GM23338 (cell line): Measurements from ENCODE around the gene LTB4R. TPM values are rescaled to one million over a fixed set of nuclear protein-coding genes. Genes with fewer than 3 reads are reported as not detected.

ENCODE experiments used
- ATAC-seq: fragments of 200-7000 bp; cut with Tn5 transposase; 3 replicates; pipeline ENCODE4 v1.9.1; 2020
- DNase-seq: peaks from one replicate; pipeline ENCODE4 v3.0.0-alpha.2; 2015; ENCODE audit warnings: low spot score
- H2AFZ ChIP-seq: fragments of 200-600 bp; sonication (generic); 2 replicates; pipeline ENCODE4 v1.8.0; 2016; ENCODE audit warnings: antibody characterized with exemption, mild to moderate bottlenecking, moderate library complexity
- H3F3A ChIP-seq: fragments of 200-600 bp; sonication (generic); replicated peaks from 2 replicates; pipeline ENCODE4 v1.8.0; 2017; ENCODE audit warnings: antibody characterized with exemption, mixed run types, low read depth
- H3K27ac ChIP-seq: fragments of 200-600 bp; sonication (generic); 2 replicates; pipeline ENCODE4 v1.6.1; 2016; ENCODE audit warnings: low read depth
- H3K27me3 ChIP-seq: fragments of 200-600 bp; sonication (generic); 2 replicates; pipeline ENCODE4 v1.8.0; 2016; ENCODE audit warnings: mild to moderate bottlenecking, mixed run types, moderate library complexity; ENCODE audit not compliant: insufficient read depth
- H3K36me3 ChIP-seq: fragments of 200-600 bp; sonication (generic); 2 replicates; pipeline ENCODE4 v1.8.0; 2016; ENCODE audit warnings: mild to moderate bottlenecking; ENCODE audit not compliant: insufficient read depth
- H3K4me1 ChIP-seq: fragments of 200-600 bp; sonication (generic); 2 replicates; pipeline ENCODE4 v1.8.0; 2016; ENCODE audit warnings: mild to moderate bottlenecking, moderate library complexity; ENCODE audit not compliant: insufficient read depth
- H3K4me2 ChIP-seq: fragments of 200-600 bp; sonication (generic); 2 replicates; pipeline ENCODE4 v1.7.1; 2017; ENCODE audit warnings: mixed run types
- H3K4me3 ChIP-seq: fragments of 200-600 bp; sonication (generic); 2 replicates; pipeline ENCODE4 v1.6.1; 2016; ENCODE audit warnings: mixed run types
- H3K79me2 ChIP-seq: fragments of 200-600 bp; sonication (generic); replicated peaks from 2 replicates; pipeline ENCODE4 v1.8.0; 2017; ENCODE audit warnings: mild to moderate bottlenecking; ENCODE audit not compliant: insufficient read depth
- H3K9me2 ChIP-seq: fragments of 200-600 bp; sonication (generic); 2 replicates; pipeline ENCODE4 v1.8.0; 2017; ENCODE audit not compliant: insufficient read depth
- H4K20me1 ChIP-seq: fragments of 200-600 bp; sonication (generic); replicated peaks from 2 replicates; pipeline ENCODE4 v1.8.0; 2017; ENCODE audit warnings: mild to moderate bottlenecking; ENCODE audit not compliant: insufficient read depth
- H3K27ac Mint-ChIP-seq: 2 replicates; pipeline ENCODE4 v1.8.0; 2020; ENCODE audit warnings: inconsistent platforms, mild to moderate bottlenecking, moderate library complexity, mixed read lengths
- H3K27me3 Mint-ChIP-seq: 3 replicates; pipeline ENCODE4 v1.8.0; 2022; ENCODE audit warnings: low read depth, mild to moderate bottlenecking, moderate library complexity, mixed read lengths, inconsistent platforms; ENCODE audit not compliant: insufficient read depth, poor library complexity
- H3K36me3 Mint-ChIP-seq: 3 replicates; pipeline ENCODE4 v1.8.0; 2021; ENCODE audit warnings: low read depth, mild to moderate bottlenecking, inconsistent platforms, moderate library complexity, mixed read lengths
- H3K4me1 Mint-ChIP-seq: 3 replicates; pipeline ENCODE4 v1.8.0; 2020; ENCODE audit warnings: mild to moderate bottlenecking, inconsistent platforms, mixed read lengths
- H3K4me3 Mint-ChIP-seq: 3 replicates; pipeline ENCODE4 v1.8.0; 2021; ENCODE audit warnings: moderate library complexity, mild to moderate bottlenecking, inconsistent platforms, mixed read lengths
- H3K9me3 Mint-ChIP-seq: 3 replicates; pipeline ENCODE4 v1.8.0; 2020; ENCODE audit warnings: moderate library complexity, mild to moderate bottlenecking, inconsistent platforms, mixed read lengths
- CREB1 ChIP-seq: fragments of 250-450 bp; sonication (Bioruptor Pico); IDR thresholded peaks from 2 replicates; pipeline ENCODE4 v1.5.0; 2020; ENCODE audit warnings: low read depth, mild to moderate bottlenecking, moderate library complexity
- ETS1 ChIP-seq: IDR thresholded peaks from 2 replicates; pipeline ENCODE4 v1.6.1; 2016; ENCODE audit warnings: antibody characterized with exemption
- JUNB ChIP-seq: IDR thresholded peaks from one replicate; pipeline ENCODE4 v1.6.1; 2016; ENCODE audit warnings: antibody characterized with exemption; ENCODE audit not compliant: unreplicated experiment
- POLR2AphosphoS5 ChIP-seq: IDR thresholded peaks from 2 replicates; pipeline ENCODE4 v1.6.1; 2016; ENCODE audit warnings: antibody characterized with exemption, low read depth
- ZNF114 ChIP-seq: fragments of 250-450 bp; sonication (Bioruptor Pico); IDR thresholded peaks from 2 replicates; pipeline ENCODE4 v1.5.0; 2020; ENCODE audit warnings: mild to moderate bottlenecking, moderate library complexity
- ZNF331 ChIP-seq: fragments of 250-450 bp; sonication (Bioruptor Pico); IDR thresholded peaks from 2 replicates; pipeline ENCODE4 v1.5.0; 2020; ENCODE audit warnings: low read depth, mild to moderate bottlenecking, moderate library complexity
- ZNF462 ChIP-seq: fragments of 250-450 bp; sonication (Bioruptor Pico); IDR thresholded peaks from 2 replicates; pipeline ENCODE4 v1.5.0; 2020; ENCODE audit warnings: mild to moderate bottlenecking, moderate library complexity
- polyA plus RNA-seq: library from polyadenylated mRNA; unstranded; fragments of >200 nt; fragmentation: Nextera tagmentation; extraction: Ambion mirVana; gene quantifications from 2 replicates; pipeline ENCODE4 v1.2.1, GENCODE V29; 2016
- total RNA-seq: library from RNA; depleted of rRNA; stranded (reverse); fragments of >200 nt; shearing (Covaris generic); gene quantifications from 2 replicates; pipeline ENCODE4 v1.2.3, GENCODE V29; 2014

Gene LTB4R
- total and polyA plus RNA-seq, 2 experiments from 2014 or later = 2.1 to 4.7 TPM

- Mint-ChIP-seq H3K4me3 (peak overlapping the region; percentile 90), H3K27ac (peak overlapping the region; percentile 83; the same call in 1 of the 2 replicates), H3K27me3 (peaks cover 13% of the 10 kb centered on the region), H3K4me1 (peaks cover 21% of the 10 kb centered on the region), H3K36me3 (peaks cover 43% of the 10 kb centered on the region), H3K9me3 (peaks cover 2% of the 10 kb centered on the region; the same call in 1 of the 3 replicates)
- Histone ChIP-seq H3K79me2 (peaks cover 13% of the 10 kb centered on the region), H3F3A (peaks cover 7% of the 10 kb centered on the region), H4K20me1 (peaks cover 15% of the 10 kb centered on the region), H2AFZ (no peak overlapping the region), H3K9me2 (no peaks in the 10 kb centered on the region), H3K36me3 (peaks cover 23% of the 10 kb centered on the region), H3K27me3 (no peaks in the 10 kb centered on the region), H3K4me2 (peak overlapping the region; percentile 98), H3K4me1 (peaks cover 16% of the 10 kb centered on the region; the same call in 1 of the 2 replicates), H3K27ac (no peak overlapping the region), H3K4me3 (peak overlapping the region; percentile 95)
- DNase-seq = no peak
- TF ChIP-seq ZNF114 (CRISPR knock-in tag) (no peak), ZNF462 (CRISPR knock-in tag) (no peak), POLR2AphosphoS5 (no peak), ZNF331 (no peak), CREB1 (CRISPR knock-in tag) (no peak), ETS1 (no peak), JUNB (no peak)
- no peak for ATAC-seq
Measured at GRCh38 chr14:24300326-24300980, 10.8 kb upstream of the LTB4R start.
